ENCODE measurements around the gene GRIN2B.

GRIN2B gene

GRCh38 chr12:13976028-13976584 is 5.3 kb downstream of the GRIN2B start:
- H3K36me3 ChIP-seq (ENCODE audit: control insufficient read depth, low read length): no peaks in the 10 kb centered on the region
- H3K9me2 ChIP-seq (replicated peaks; ENCODE audit: control insufficient read depth, low read length): no peaks in the 10 kb centered on the region; the same call in 1 of the 2 replicates
- TF ChIP-seq EZH2phosphoT487 (IDR thresholded peaks at IDR 0.05; ENCODE audit: borderline replicate concordance, low read length) (no peak), CTCF (IDR thresholded peaks at IDR 0.05; ENCODE audit: low read depth, low read length, poor library complexity, severe bottlenecking) (no peak)
- no peaks in the 10 kb centered on the region for H4K20me1 ChIP-seq (ENCODE audit: control insufficient read depth, insufficient read depth, low read depth, low read length)
- H3K27ac ChIP-seq (ENCODE audit: low read depth, low read length): no peak overlapping the region
- no peak overlapping the region for H3K4me2 ChIP-seq (ENCODE audit: low read length)
- no peak overlapping the region for H3K4me3 ChIP-seq (ENCODE audit: low read length)
- H3K4me1 ChIP-seq (ENCODE audit: control insufficient read depth, low read length): no peaks in the 10 kb centered on the region
- no peaks in the 10 kb centered on the region; the same call in 1 of the 2 replicates for H3K9me3 ChIP-seq (ENCODE audit: control insufficient read depth, insufficient read depth, low read length)
- peaks cover 9% of the 10 kb centered on the region for H3K27me3 ChIP-seq (ENCODE audit: control insufficient read depth, low read length)
- no peaks in the 10 kb centered on the region for H3F3A ChIP-seq (ENCODE audit: control insufficient read depth, insufficient read depth)
- no peaks in the 10 kb centered on the region for H3K79me2 ChIP-seq (ENCODE audit: control insufficient read depth, low read length)

- no peaks in the 10 kb centered on the region for H3K79me2 ChIP-seq (ENCODE audit: control insufficient read depth, low read length)
- H3K27ac ChIP-seq (ENCODE audit: low read depth, low read length): no peak overlapping the region
- H3K4me2 ChIP-seq (ENCODE audit: low read length): no peak overlapping the region
- TF ChIP-seq EZH2phosphoT487 (IDR thresholded peaks at IDR 0.05; ENCODE audit: borderline replicate concordance, low read length) (no peak), CTCF (IDR thresholded peaks at IDR 0.05; ENCODE audit: low read depth, low read length, poor library complexity, severe bottlenecking) (no peak)
- H3K9me3 ChIP-seq (ENCODE audit: control insufficient read depth, insufficient read depth, low read length): no peaks in the 10 kb centered on the region
- no peak overlapping the region for H3K4me3 ChIP-seq (ENCODE audit: low read length)
- H3F3A ChIP-seq (ENCODE audit: control insufficient read depth, insufficient read depth): no peaks in the 10 kb centered on the region
- no peaks in the 10 kb centered on the region for H3K4me1 ChIP-seq (ENCODE audit: control insufficient read depth, low read length)
- no peaks in the 10 kb centered on the region for H3K36me3 ChIP-seq (ENCODE audit: control insufficient read depth, low read length)
- H4K20me1 ChIP-seq (ENCODE audit: control insufficient read depth, insufficient read depth, low read depth, low read length): no peaks in the 10 kb centered on the region
- H3K27me3 ChIP-seq (ENCODE audit: control insufficient read depth, low read length): peaks cover 8% of the 10 kb centered on the region
- H3K9me2 ChIP-seq (replicated peaks; ENCODE audit: control insufficient read depth, low read length): no peaks in the 10 kb centered on the region; the same call in 1 of the 2 replicates
Observed at GRCh38 chr12:13973996-13974395, 7.4 kb downstream of the GRIN2B start.

- TF ChIP-seq EZH2phosphoT487 (IDR thresholded peaks at IDR 0.05; ENCODE audit: borderline replicate concordance, low read length) (no peak), CTCF (IDR thresholded peaks at IDR 0.05; ENCODE audit: low read depth, low read length, poor library complexity, severe bottlenecking) (no peak)
- no peaks in the 10 kb centered on the region for H3F3A ChIP-seq (ENCODE audit: control insufficient read depth, insufficient read depth)
- H3K4me3 ChIP-seq (ENCODE audit: low read length): no peak overlapping the region
- H4K20me1 ChIP-seq (ENCODE audit: control insufficient read depth, insufficient read depth, low read depth, low read length): no peaks in the 10 kb centered on the region
- H3K79me2 ChIP-seq (ENCODE audit: control insufficient read depth, low read length): no peaks in the 10 kb centered on the region
- no peaks in the 10 kb centered on the region for H3K36me3 ChIP-seq (ENCODE audit: control insufficient read depth, low read length)
- H3K27ac ChIP-seq (ENCODE audit: low read depth, low read length): no peak overlapping the region
- no peak overlapping the region for H3K4me2 ChIP-seq (ENCODE audit: low read length)
- no peaks in the 10 kb centered on the region for H3K4me1 ChIP-seq (ENCODE audit: control insufficient read depth, low read length)
- 0 out of 2 replicates have a peak, but pooled peaks cover 4% of the 10 kb centered on the region for H3K27me3 ChIP-seq (ENCODE audit: control insufficient read depth, low read length)
- no peaks in the 10 kb centered on the region for H3K9me2 ChIP-seq (replicated peaks; ENCODE audit: control insufficient read depth, low read length)
- no peaks in the 10 kb centered on the region for H3K9me3 ChIP-seq (ENCODE audit: control insufficient read depth, insufficient read depth, low read length)
Observed at GRCh38 chr12:13970803-13971202, 10.6 kb downstream of the GRIN2B start.

Data from DOHH2 (cell line).